22Rv1 (cell line): ENCODE results near the gene CRMP1.

ENCODE experiments used
- CTCF ChIP-seq: fragments of 450-650 bp; IDR thresholded peaks from 2 replicates; pipeline ENCODE4 v1.5.1; 2017; ENCODE audit warnings: mild to moderate bottlenecking
- ZFX ChIP-seq: fragments of 450-650 bp; IDR thresholded peaks from 2 replicates; pipeline ENCODE4 v1.6.1; 2017; ENCODE audit warnings: antibody characterized with exemption, borderline replicate concordance

DNA sequence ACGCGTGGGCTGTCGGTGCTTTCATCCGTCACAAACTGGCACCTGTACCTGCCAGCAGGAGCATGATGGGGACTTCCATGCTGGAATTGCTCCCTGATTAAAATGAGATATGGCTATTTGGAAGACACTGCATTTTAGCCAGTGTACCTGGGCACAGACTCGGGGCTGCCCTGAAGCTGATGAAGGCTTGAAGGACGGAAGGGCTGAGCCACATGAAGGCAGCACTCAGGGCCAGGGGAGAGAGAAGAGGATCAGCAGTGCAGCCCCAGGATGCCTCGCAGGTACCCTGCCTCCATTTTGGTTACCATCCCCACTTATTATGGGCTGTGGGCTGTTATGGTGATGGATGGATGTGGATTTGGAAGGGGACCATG, 79.0 kb downstream of the CRMP1 start:
- no peak for TF ChIP-seq CTCF
- TF ChIP-seq ZFX = no peak
